Ovary (tissue), 3 donors: ENCODE measurements around the gene ARHGEF28.

Source experiments
- EP300 ChIP-seq: sonication (generic); formaldehyde crosslinking; IDR thresholded peaks from one replicate; pipeline ENCODE4 v1.6.1; 2017; ENCODE audit warnings: antibody characterized with exemption
- POLR2A ChIP-seq: fragments of 450-650 bp; IDR thresholded peaks from one replicate; pipeline ENCODE4 v1.6.1; 2017; ENCODE audit warnings: antibody characterized with exemption, mild to moderate bottlenecking, moderate library complexity
- TF ChIP-seq, protein P1 (sequence below), 3 donors: fragments of 450-650 bp in 2 of 3; fragments of 200-600 bp in 1 of 3; IDR thresholded peaks; one replicate each; pipeline versions ENCODE4 v1.5.1 to v1.8.0; 2016 to 2022; ENCODE audit warnings: antibody characterized with exemption in 3 of 3, mild to moderate bottlenecking in 1 of 3
- donor health status: DM: no; HTN: no; CAD: no.

DNA sequence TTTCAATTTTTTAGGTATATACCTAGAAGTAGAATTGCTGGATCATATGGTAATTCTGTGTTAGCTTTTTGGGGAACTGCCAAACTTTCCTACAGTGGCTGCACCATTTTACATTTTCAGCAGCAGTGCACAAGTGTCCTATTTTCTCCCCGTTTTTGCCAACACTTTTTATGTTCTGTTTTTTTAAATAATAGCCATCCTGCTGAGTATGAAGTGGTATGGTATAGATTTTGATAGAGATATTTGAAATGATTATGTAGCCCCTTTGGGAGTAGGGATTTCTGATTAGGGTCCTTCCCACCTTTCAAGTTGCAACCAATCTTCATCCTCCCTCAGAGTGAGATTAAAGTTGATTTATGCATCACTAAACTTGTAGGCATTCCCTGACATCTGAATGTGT is 76.5 kb downstream of the ARHGEF28 start:
- TF ChIP-seq, protein P1, sequence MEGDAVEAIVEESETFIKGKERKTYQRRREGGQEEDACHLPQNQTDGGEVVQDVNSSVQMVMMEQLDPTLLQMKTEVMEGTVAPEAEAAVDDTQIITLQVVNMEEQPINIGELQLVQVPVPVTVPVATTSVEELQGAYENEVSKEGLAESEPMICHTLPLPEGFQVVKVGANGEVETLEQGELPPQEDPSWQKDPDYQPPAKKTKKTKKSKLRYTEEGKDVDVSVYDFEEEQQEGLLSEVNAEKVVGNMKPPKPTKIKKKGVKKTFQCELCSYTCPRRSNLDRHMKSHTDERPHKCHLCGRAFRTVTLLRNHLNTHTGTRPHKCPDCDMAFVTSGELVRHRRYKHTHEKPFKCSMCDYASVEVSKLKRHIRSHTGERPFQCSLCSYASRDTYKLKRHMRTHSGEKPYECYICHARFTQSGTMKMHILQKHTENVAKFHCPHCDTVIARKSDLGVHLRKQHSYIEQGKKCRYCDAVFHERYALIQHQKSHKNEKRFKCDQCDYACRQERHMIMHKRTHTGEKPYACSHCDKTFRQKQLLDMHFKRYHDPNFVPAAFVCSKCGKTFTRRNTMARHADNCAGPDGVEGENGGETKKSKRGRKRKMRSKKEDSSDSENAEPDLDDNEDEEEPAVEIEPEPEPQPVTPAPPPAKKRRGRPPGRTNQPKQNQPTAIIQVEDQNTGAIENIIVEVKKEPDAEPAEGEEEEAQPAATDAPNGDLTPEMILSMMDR (IDR thresholded peaks at IDR 0.05) = no peak
- TF ChIP-seq POLR2A = no peak
- no peak for TF ChIP-seq EP300
